Lower leg skin (tissue), 4 donors: ENCODE data around the gene POU2F3. TPM values are rescaled to one million over a fixed set of nuclear protein-coding genes. Genes with fewer than 3 reads are reported as not detected.

Experiments used
- DNase-seq, 2 donors: peaks; one replicate each; pipeline ENCODE4 v3.0.0-alpha.2; 2019; ENCODE audit warnings: low spot score in 2 of 2
- H3K4me3 ChIP-seq: fragments of 200-600 bp; sonication (generic); 2 replicates; pipeline ENCODE4 v1.5.1; 2017; ENCODE audit warnings: mild to moderate bottlenecking, low read depth; ENCODE audit not compliant: poor library complexity, severe bottlenecking
- POLR2A ChIP-seq, 2 donors: fragments of 450-650 bp; IDR thresholded peaks; one replicate each; pipeline ENCODE4 v1.6.1; 2016 to 2017; ENCODE audit warnings: antibody characterized with exemption in 2 of 2, mild to moderate bottlenecking in 1 of 2, moderate library complexity in 1 of 2
- WGBS, 2 donors: methylation state at CpG; one replicate each; pipeline ENCODE4 v1.1.5; 2018; 5-methylcytosine and 5-hydroxymethylcytosine counted together
- intact Hi-C: fragments of 100-400 bp; cut with DNase I; formaldehyde crosslinking; loops from one replicate; pipeline ENCODE4 v1.15.0; 2023; ENCODE audit warnings: low total_unique reads
- total RNA-seq, 4 donors: library from RNA; depleted of rRNA; stranded (reverse); fragments of >200 nt; gene quantifications; one replicate each; pipeline ENCODE4 v1.1.0, GENCODE V29; 2016
- TF ChIP-seq, protein P1 (sequence below), 3 donors: fragments of 450-650 bp; IDR thresholded peaks; one replicate each; pipeline ENCODE4 v1.5.1; 2016; ENCODE audit warnings: antibody characterized with exemption in 3 of 3, mild to moderate bottlenecking in 3 of 3, moderate library complexity in 2 of 3

Gene POU2F3
- total RNA-seq, 4 donors from 2014 or later, result 74.1 to 112 (median 103) TPM

DNA sequence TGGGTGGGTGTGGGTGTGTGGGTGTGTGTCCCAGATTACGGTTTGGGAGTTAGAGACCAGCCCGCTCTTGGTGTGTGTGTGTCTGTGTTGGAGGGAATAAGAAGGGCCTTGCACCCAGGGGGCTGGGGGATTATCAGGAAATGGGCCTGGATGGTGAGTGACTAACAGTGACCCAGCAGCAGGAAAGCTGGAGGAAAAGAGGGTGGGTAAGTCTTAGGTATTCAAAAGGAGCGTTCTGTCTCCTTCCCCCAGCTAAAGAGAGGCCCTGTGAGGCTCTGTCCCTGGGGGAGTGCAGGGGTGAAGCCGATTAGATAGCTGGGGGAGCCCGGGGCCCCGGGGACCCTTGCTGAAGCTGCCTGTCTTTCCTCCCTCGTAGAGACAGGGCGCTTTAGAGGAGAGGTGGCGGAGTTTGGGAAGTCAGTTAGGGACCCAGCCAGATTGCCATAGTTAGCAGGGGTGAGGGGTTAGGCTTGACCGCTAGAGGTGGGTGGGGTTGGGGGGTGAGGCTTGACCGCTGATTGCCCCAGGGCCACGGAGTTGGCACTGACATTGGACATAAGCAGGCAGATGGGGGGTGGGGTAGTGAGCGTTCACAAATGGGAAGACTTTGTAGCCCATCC is 27.6 kb upstream of the POU2F3 start:
- TF ChIP-seq, protein P1, sequence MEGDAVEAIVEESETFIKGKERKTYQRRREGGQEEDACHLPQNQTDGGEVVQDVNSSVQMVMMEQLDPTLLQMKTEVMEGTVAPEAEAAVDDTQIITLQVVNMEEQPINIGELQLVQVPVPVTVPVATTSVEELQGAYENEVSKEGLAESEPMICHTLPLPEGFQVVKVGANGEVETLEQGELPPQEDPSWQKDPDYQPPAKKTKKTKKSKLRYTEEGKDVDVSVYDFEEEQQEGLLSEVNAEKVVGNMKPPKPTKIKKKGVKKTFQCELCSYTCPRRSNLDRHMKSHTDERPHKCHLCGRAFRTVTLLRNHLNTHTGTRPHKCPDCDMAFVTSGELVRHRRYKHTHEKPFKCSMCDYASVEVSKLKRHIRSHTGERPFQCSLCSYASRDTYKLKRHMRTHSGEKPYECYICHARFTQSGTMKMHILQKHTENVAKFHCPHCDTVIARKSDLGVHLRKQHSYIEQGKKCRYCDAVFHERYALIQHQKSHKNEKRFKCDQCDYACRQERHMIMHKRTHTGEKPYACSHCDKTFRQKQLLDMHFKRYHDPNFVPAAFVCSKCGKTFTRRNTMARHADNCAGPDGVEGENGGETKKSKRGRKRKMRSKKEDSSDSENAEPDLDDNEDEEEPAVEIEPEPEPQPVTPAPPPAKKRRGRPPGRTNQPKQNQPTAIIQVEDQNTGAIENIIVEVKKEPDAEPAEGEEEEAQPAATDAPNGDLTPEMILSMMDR (IDR thresholded peaks at IDR 0.05), result no peak
- TF ChIP-seq POLR2A (IDR thresholded peaks at IDR 0.05), result no peak
- no peak for DNase-seq
- H3K4me3 ChIP-seq, result no peak overlapping the region
- WGBS, 2 donors, result 43 to 49% methylated on average over 12 to 13 of the region's 13 CpGs
- intact Hi-C loops, result no loop called here

DNA sequence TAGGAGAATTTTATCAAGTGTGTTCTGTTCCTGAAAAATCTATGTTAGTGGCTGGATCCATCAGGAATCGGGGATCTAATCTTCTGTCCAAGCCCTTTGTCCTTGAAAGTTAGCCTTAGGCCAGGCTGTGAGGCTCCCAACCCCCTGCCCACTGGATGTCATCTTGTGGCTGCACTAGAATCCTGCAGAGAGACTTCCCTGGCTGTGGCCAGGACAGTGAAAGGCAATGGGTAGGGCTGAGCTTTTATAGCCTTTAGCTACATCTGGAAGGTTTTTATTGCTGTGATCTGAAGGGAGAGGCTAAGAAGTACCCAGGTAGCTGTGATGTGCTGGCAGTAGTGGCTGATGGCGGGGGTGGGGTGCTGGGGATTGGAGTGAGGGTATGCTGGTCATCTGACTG is 27.0 kb upstream of the POU2F3 start:
- WGBS, 2 donors, result 69 to 80% methylated on average over 2 of the region's 2 CpGs
- no peak for DNase-seq
- TF ChIP-seq, protein P1 (IDR thresholded peaks at IDR 0.05), result no peak
- no peak for TF ChIP-seq POLR2A (IDR thresholded peaks at IDR 0.05)
- H3K4me3 ChIP-seq, result no peak overlapping the region
- intact Hi-C loops, result no loop called here

DNA sequence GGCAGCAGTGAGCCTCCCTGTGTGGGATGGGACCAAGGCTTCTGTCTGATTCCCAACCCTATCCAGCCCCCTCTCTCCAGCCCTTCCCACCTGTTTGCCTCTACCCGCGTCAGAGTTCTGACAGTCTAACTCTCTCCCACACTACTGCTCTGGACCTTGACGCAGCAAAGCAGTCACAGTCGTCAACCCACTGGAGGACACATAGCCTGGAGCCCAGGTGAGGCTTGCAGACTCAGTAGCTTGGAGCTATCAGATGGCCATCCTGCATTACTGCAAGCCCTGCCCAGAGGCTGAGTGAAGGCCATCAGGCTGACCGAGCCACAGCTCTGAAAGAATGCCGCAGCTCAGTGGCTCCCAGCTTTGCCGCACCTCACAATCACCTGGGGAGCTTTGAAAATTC is 25.4 kb upstream of the POU2F3 start:
- WGBS, 2 donors, result 82 to 88% methylated on average over 7 of the region's 7 CpGs
- intact Hi-C loops, result no loop called here
- no peak for TF ChIP-seq POLR2A (IDR thresholded peaks at IDR 0.05)
- TF ChIP-seq, protein P1 (IDR thresholded peaks at IDR 0.05), result no peak
- H3K4me3 ChIP-seq, result no peak overlapping the region
- no peak for DNase-seq

DNA sequence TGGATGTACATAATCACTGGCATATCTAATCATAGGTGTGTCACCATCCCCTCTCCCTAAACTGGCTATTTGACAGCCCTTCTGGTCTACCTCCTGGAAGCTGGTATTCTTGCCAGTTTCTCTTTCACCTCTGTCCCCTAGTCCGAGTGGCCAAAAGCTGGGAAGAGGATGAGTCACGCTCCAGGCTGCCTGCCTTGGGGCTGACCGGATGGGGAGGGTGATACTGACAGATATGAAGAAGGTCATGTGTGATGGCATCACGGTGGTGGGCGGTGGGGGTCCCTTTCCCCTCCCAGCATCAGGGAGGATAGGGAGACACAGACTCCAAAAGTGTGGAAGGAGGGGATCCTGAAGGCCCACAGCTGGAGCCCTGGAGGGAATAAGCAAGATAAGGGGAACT is 24.3 kb upstream of the POU2F3 start:
- TF ChIP-seq, protein P1 (IDR thresholded peaks at IDR 0.05), result no peak
- TF ChIP-seq POLR2A (IDR thresholded peaks at IDR 0.05), result no peak
- H3K4me3 ChIP-seq, result no peak overlapping the region
- 44 to 61% methylated on average over 5 of the region's 5 CpGs for WGBS, 2 donors
- DNase-seq, result no peak
- intact Hi-C loops, result no loop called here

DNA sequence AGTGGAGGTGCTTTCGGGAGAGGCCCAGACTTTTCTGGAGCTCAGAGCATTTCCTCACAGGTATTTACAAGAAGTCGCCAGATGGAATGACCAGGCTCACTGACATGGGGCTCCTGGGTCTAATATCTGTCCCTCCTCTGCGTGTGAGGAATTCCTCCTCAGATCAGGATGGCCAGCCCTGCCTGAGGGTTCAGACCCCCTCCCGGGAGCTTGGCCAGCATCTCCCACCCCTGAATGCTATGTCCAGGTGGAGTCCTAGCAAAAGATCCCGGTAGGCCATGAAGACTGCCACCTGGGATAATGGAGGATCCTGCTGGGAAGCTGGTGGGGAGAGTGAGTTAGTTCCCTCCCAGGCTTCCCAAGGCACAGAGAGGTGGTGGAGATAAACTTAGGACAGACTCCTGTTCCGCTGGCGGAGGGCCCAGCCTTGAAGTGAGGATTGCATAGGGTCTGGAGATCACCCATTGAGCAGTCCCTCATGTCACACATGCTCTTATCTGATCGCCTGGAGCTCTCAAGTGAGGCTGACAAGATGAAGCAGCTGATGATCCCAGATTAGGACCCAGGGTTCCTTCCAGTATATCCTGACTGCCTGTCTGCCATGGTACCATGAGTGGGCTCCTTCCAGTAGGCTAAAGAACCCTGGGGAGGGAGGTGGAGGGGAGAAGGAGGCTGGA is 23.4 kb upstream of the POU2F3 start:
- DNase-seq, result no peak
- intact Hi-C loops, result no loop called here
- WGBS, 2 donors, result 82 to 92% methylated on average over 6 to 8 of the region's 8 CpGs
- H3K4me3 ChIP-seq, result no peak overlapping the region
- no peak for TF ChIP-seq POLR2A (IDR thresholded peaks at IDR 0.05)
- TF ChIP-seq, protein P1 (IDR thresholded peaks at IDR 0.05), result no peak
